ENCODE measurements around the gene CD1E. TPM values are rescaled to one million over a fixed set of nuclear protein-coding genes. Genes with fewer than 3 reads are reported as not detected.

The CD1E gene
- total and polyA plus RNA-seq, 2 of the 4 experiments (the other 2 are of a cell fraction): not detected

DNA sequence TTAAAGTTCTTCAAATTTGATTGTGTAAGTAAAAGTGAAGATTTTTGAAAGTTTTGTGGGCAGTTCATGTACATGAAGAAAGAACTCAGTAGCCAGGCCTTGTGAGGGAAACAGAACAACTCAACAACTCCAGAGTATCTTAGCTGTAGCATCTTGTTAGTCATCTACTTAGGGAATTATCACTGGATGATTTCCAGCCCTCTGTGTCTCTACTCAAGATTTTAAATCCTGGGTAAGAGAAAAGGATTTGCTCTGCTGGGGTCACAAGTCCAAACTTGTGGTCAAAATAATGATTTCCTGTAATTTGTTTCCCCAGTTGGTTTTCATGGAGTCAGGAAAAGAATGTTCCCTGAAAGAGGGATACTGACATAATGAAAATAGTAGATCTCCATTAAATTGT, 37.4 kb downstream of the CD1E start:
- no peak overlapping the region for H2BK15ac ChIP-seq (ENCODE audit: low read depth, low read length)
- no peak overlapping the region for H3K27ac ChIP-seq (ENCODE audit: insufficient read depth, low read length)
- no peak overlapping the region for H4K5ac ChIP-seq (ENCODE audit: low read depth, low read length)
- H2BK120ac ChIP-seq (ENCODE audit: low read depth, low read length): no peak overlapping the region
- POLR2A ChIA-PET (ENCODE audit: unreplicated experiment): no interaction called here
- H2AFZ ChIP-seq (replicated peaks; ENCODE audit: low read length, poor library complexity): no peak overlapping the region
- H3K36me3 ChIP-seq (ENCODE audit: control insufficient read depth, insufficient read depth, low read length): no peaks in the 10 kb centered on the region
- TF ChIP-seq BHLHE40 (IDR thresholded peaks at IDR 0.05; ENCODE audit: low read depth, low read length) (no peak), RFX5 (IDR thresholded peaks at IDR 0.05; ENCODE audit: low read depth, low read length) (no peak), RCOR1 (IDR thresholded peaks at IDR 0.05; ENCODE audit: insufficient replicate concordance, low read length) (no peak), USF2 (IDR thresholded peaks at IDR 0.05; ENCODE audit: low read depth, low read length) (no peak), POLR2A (IDR thresholded peaks at IDR 0.05; ENCODE audit: low read depth, low read length) (no peak), MAFK (IDR thresholded peaks at IDR 0.05; ENCODE audit: low read depth, low read length) (no peak), CEBPB (IDR thresholded peaks at IDR 0.05; ENCODE audit: low read depth, low read length) (no peak), RAD21 (IDR thresholded peaks at IDR 0.05; ENCODE audit: low read length) (no peak), SMC3 (IDR thresholded peaks at IDR 0.05; ENCODE audit: low read depth, low read length) (no peak), MXI1 (IDR thresholded peaks at IDR 0.05; ENCODE audit: borderline replicate concordance, low read depth, low read length) (no peak), MAZ (IDR thresholded peaks at IDR 0.05; ENCODE audit: borderline replicate concordance, low read depth, low read length) (no peak), FOS (IDR thresholded peaks at IDR 0.05; ENCODE audit: low read depth, low read length) (no peak), NFE2L2 (IDR thresholded peaks at IDR 0.05; ENCODE audit: low read depth, low read length) (no peak), CHD1 (IDR thresholded peaks at IDR 0.05; ENCODE audit: low read depth, low read length) (no peak)
- TF ChIP-seq, protein P1, sequence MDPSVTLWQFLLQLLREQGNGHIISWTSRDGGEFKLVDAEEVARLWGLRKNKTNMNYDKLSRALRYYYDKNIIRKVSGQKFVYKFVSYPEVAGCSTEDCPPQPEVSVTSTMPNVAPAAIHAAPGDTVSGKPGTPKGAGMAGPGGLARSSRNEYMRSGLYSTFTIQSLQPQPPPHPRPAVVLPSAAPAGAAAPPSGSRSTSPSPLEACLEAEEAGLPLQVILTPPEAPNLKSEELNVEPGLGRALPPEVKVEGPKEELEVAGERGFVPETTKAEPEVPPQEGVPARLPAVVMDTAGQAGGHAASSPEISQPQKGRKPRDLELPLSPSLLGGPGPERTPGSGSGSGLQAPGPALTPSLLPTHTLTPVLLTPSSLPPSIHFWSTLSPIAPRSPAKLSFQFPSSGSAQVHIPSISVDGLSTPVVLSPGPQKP (IDR thresholded peaks at IDR 0.05; ENCODE audit: borderline replicate concordance, low read depth, low read length): no peak
- TF ChIP-seq, protein P2, sequence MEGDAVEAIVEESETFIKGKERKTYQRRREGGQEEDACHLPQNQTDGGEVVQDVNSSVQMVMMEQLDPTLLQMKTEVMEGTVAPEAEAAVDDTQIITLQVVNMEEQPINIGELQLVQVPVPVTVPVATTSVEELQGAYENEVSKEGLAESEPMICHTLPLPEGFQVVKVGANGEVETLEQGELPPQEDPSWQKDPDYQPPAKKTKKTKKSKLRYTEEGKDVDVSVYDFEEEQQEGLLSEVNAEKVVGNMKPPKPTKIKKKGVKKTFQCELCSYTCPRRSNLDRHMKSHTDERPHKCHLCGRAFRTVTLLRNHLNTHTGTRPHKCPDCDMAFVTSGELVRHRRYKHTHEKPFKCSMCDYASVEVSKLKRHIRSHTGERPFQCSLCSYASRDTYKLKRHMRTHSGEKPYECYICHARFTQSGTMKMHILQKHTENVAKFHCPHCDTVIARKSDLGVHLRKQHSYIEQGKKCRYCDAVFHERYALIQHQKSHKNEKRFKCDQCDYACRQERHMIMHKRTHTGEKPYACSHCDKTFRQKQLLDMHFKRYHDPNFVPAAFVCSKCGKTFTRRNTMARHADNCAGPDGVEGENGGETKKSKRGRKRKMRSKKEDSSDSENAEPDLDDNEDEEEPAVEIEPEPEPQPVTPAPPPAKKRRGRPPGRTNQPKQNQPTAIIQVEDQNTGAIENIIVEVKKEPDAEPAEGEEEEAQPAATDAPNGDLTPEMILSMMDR (conservative IDR thresholded peaks at IDR 0.05; ENCODE audit: low read depth, low read length): no peak
- H3K9ac ChIP-seq (ENCODE audit: low read depth, low read length): no peak overlapping the region
- H2BK5ac ChIP-seq (ENCODE audit: low read depth, low read length, poor library complexity, severe bottlenecking): no peak overlapping the region
- H3K4ac ChIP-seq (ENCODE audit: low read depth, low read length): no peak overlapping the region
- no TSS peak for BruUV-seq (replicated peaks)
- no peaks in the 10 kb centered on the region for H3K9me3 ChIP-seq (ENCODE audit: control insufficient read depth, insufficient read depth, low read length)
- no peak overlapping the region for H2BK20ac ChIP-seq (ENCODE audit: low read depth, low read length)
- H3K4me2 ChIP-seq (ENCODE audit: low read depth, low read length): no peak overlapping the region
- no peaks in the 10 kb centered on the region for H3K79me1 ChIP-seq (ENCODE audit: low read depth in 1 of 2, low read length in 2 of 2)
- H3K56ac ChIP-seq (ENCODE audit: extremely low read depth, insufficient read depth, low read length): no peak overlapping the region
- no peaks in the 10 kb centered on the region for H3K27me3 ChIP-seq (ENCODE audit: control insufficient read depth, insufficient read depth, low read length)
- no peak overlapping the region for H4K8ac ChIP-seq (ENCODE audit: low read depth in 2 of 2, low read length in 2 of 2)
- DNase-seq: no peak
- dilution Hi-C loops (cut with HindIII; ENCODE audit: low sequenced_read_pairs, unreplicated experiment) (no loop called here), intact Hi-C loops (cut with micrococcal nuclease) (no loop called here), in situ Hi-C loops (cut with MboI; ENCODE audit: low sequenced_read_pairs) (no loop called here)
- H3K18ac ChIP-seq (ENCODE audit: low read depth, low read length): no peak overlapping the region
- no peak overlapping the region for H2AK5ac ChIP-seq (ENCODE audit: low read depth, low read length)
- no peak overlapping the region for H2AK9ac ChIP-seq (replicated peaks; ENCODE audit: low read depth, low read length, poor library complexity)
- CTCF ChIA-PET: no interaction called here
- no peak for ATAC-seq (ENCODE audit: low read depth)
- H3K4me1 ChIP-seq (ENCODE audit: control insufficient read depth, insufficient read depth, low read length): no peaks in the 10 kb centered on the region
- H4K91ac ChIP-seq (ENCODE audit: insufficient read depth, low read depth, low read length): no peak overlapping the region
- H3K4me3 ChIP-seq (ENCODE audit: insufficient read depth, low read depth, low read length): no peak overlapping the region
- no peak overlapping the region for H3K14ac ChIP-seq (replicated peaks; ENCODE audit: low read depth, low read length)
- no peaks in the 10 kb centered on the region for H4K20me1 ChIP-seq (ENCODE audit: insufficient read depth, low read length)
- H3K9me1 ChIP-seq (ENCODE audit: insufficient read depth, low read length): no peaks in the 10 kb centered on the region
- no peak overlapping the region for H3K23ac ChIP-seq (ENCODE audit: low read depth, low read length)

Data from IMR-90 (cell line).